Measurements from ENCODE around the gene TIE1. TPM values are rescaled to one million over a fixed set of nuclear protein-coding genes. Genes with fewer than 3 reads are reported as not detected.

Gene TIE1
- total RNA-seq, 1 experiment from 2014 or later = not detected

DNA sequence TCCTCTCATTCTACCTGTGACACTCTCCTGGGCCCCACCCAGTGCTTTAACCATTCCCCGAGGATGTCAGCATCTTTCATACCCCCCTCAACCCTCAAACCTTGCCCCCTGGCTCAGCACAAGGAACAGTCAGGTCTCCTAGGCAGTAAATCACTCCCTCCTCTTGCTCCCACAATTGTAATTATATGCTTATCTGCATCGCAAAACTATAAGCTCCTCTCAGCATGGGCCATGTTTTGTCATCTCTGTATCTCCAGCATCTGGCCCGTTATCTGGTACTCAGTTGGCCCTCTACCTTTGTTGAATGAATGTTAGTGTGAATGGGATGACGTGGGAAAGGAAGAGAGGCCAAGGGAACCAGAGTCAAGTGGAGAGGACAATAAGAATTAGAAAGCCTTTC is 69.8 kb downstream of the TIE1 start:
- DNase-seq (ENCODE audit: low spot score) = no peak
- ChIA-PET CTCF (interaction anchor here (0.9 kb wide), 1 partner anchor 12 kb away, joined by 4 read pairs; the partner anchor contains the start of gene CDC20), POLR2A (ENCODE audit: low non-redundant PET) (no interaction called here)
- H3K9me3 ChIP-seq (ENCODE audit: low read depth, low read length, poor library complexity, severe bottlenecking) = no peaks in the 10 kb centered on the region
- no peaks in the 10 kb centered on the region for H3K27me3 ChIP-seq (replicated peaks; ENCODE audit: insufficient read depth, low read depth, low read length, poor library complexity)
- H3K4me1 ChIP-seq (ENCODE audit: insufficient read depth, low read length, poor library complexity, severe bottlenecking) = peaks cover 6% of the 10 kb centered on the region
- BruUV-seq (replicated peaks) = no TSS peak
- TF ChIP-seq, protein P1, sequence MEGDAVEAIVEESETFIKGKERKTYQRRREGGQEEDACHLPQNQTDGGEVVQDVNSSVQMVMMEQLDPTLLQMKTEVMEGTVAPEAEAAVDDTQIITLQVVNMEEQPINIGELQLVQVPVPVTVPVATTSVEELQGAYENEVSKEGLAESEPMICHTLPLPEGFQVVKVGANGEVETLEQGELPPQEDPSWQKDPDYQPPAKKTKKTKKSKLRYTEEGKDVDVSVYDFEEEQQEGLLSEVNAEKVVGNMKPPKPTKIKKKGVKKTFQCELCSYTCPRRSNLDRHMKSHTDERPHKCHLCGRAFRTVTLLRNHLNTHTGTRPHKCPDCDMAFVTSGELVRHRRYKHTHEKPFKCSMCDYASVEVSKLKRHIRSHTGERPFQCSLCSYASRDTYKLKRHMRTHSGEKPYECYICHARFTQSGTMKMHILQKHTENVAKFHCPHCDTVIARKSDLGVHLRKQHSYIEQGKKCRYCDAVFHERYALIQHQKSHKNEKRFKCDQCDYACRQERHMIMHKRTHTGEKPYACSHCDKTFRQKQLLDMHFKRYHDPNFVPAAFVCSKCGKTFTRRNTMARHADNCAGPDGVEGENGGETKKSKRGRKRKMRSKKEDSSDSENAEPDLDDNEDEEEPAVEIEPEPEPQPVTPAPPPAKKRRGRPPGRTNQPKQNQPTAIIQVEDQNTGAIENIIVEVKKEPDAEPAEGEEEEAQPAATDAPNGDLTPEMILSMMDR (conservative IDR thresholded peaks at IDR 0.05; ENCODE audit: low read depth, low read length) = no peak
- TF ChIP-seq EZH2 (IDR thresholded peaks at IDR 0.05; ENCODE audit: borderline replicate concordance, low read depth, low read length, poor library complexity, severe bottlenecking) = no peak
- no peak overlapping the region for H3K4me3 ChIP-seq (ENCODE audit: low read depth, low read length, poor library complexity, severe bottlenecking)
- H3K27ac ChIP-seq (ENCODE audit: low read depth, low read length, poor library complexity, severe bottlenecking) = no peak overlapping the region
- no peaks in the 10 kb centered on the region for H3K36me3 ChIP-seq (ENCODE audit: insufficient read depth, low read length, poor library complexity, severe bottlenecking)
- intact Hi-C loops (cut with micrococcal nuclease; ENCODE audit: unreplicated experiment) = no loop called here

DNA sequence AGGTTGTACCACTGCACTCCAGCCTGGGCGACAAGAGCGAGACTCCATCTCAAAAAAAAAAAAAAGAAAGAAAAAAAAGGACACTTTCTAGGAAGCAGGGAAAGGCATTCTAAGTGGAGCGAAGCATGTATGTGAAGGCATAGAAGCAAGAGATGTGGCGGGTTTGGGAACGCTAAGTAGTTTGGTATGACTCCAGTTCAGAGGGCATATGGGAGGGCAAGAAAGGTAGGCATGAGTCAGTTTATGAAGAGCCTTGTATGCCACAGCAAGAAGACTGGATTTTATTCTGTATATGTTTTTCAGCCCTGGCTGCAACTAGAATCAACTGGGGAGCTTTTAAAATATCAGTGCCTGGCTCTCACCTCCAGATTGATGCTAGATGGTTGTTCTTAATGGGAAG is 71.4 kb downstream of the TIE1 start:
- Histone ChIP-seq H3K36me3 (ENCODE audit: insufficient read depth, low read length, poor library complexity, severe bottlenecking) (no peaks in the 10 kb centered on the region), H3K27me3 (replicated peaks; ENCODE audit: insufficient read depth, low read depth, low read length, poor library complexity) (no peaks in the 10 kb centered on the region), H3K9me3 (ENCODE audit: low read depth, low read length, poor library complexity, severe bottlenecking) (no peaks in the 10 kb centered on the region), H3K4me1 (ENCODE audit: insufficient read depth, low read length, poor library complexity, severe bottlenecking) (peaks cover 6% of the 10 kb centered on the region), H3K27ac (ENCODE audit: low read depth, low read length, poor library complexity, severe bottlenecking) (no peak overlapping the region), H3K4me3 (ENCODE audit: low read depth, low read length, poor library complexity, severe bottlenecking) (no peak overlapping the region)
- BruUV-seq (replicated peaks) = no TSS peak
- ChIA-PET POLR2A (ENCODE audit: low non-redundant PET) (no interaction called here), CTCF (no interaction called here)
- intact Hi-C loops (cut with micrococcal nuclease; ENCODE audit: unreplicated experiment) = no loop called here
- TF ChIP-seq, protein P1 (conservative IDR thresholded peaks at IDR 0.05; ENCODE audit: low read depth, low read length) = no peak
- no peak for TF ChIP-seq EZH2 (IDR thresholded peaks at IDR 0.05; ENCODE audit: borderline replicate concordance, low read depth, low read length, poor library complexity, severe bottlenecking)
- DNase-seq (ENCODE audit: low spot score) = no peak

Small RNA genes within 50 kb of the gene (microRNA-seq; reads per million reads assigned to microRNA genes)
- 3.0 reads per million, percentile 6 among the genes with 10 or more reads in this experiment for gene MIR6734

Other genes starting within 250 kb of the TIE1 start
- 145 and 169 TPM in 2 replicates for gene EBNA1BP2, start 128.7 kb upstream of the TIE1 start, total RNA-seq (2021)
- gene CFAP57, start 128.7 kb upstream of the TIE1 start, total RNA-seq (2021) = 0.20 and 0.73 TPM in 2 replicates
- gene TMEM125, start 31.0 kb upstream of the TIE1 start, total RNA-seq (2021) = not detected in 2 replicates
- gene C1orf210, start 15.4 kb upstream of the TIE1 start, total RNA-seq (2021) = not detected in 2 replicates
- not detected in 2 replicates for gene MPL, start 36.8 kb downstream of the TIE1 start, total RNA-seq (2021)
- gene CDC20, start 58.0 kb downstream of the TIE1 start, total RNA-seq (2021) = 296 and 309 TPM in 2 replicates
- gene ELOVL1, start 67.0 kb downstream of the TIE1 start, total RNA-seq (2021) = 47.4 and 53.7 TPM in 2 replicates
- gene MED8, start 88.8 kb downstream of the TIE1 start, total RNA-seq (2021) = 36.7 TPM in 2 replicates
- gene SZT2, start 88.9 kb downstream of the TIE1 start, total RNA-seq (2021) = 27.9 and 34.6 TPM in 2 replicates
- gene HYI, start 152.9 kb downstream of the TIE1 start, total RNA-seq (2021) = 14.8 and 19.8 TPM in 2 replicates
- 110 and 118 TPM in 2 replicates for gene PTPRF, start 229.9 kb downstream of the TIE1 start, total RNA-seq (2021)